Omental fat pad (tissue), 4 donors: Measurements from ENCODE around the gene UCP2. TPM values are rescaled to one million over a fixed set of nuclear protein-coding genes. Genes with fewer than 3 reads are reported as not detected.

Source experiments
- ATAC-seq: fragments of 150-250 bp; one replicate; pipeline ENCODE4 v1.9.1; 2016; ENCODE audit warnings: mild to moderate bottlenecking, moderate library complexity; ENCODE audit not compliant: low FRiP score
- DNase-seq: peaks from one replicate; pipeline ENCODE4 v3.0.0-alpha.2; 2019; ENCODE audit warnings: low spot score
- total RNA-seq, 4 donors: library from RNA; depleted of rRNA; stranded (reverse); fragments of >200 nt; gene quantifications; one replicate each; pipeline ENCODE4 v1.1.0, GENCODE V29; 2016
- TF ChIP-seq, protein P1 (sequence below), 3 donors: fragments of 450-650 bp; IDR thresholded peaks; one replicate each; pipeline ENCODE4 v1.5.1; 2016 to 2017; ENCODE audit warnings: antibody characterized with exemption in 3 of 3, mild to moderate bottlenecking in 3 of 3, moderate library complexity in 2 of 3

Gene UCP2
- total RNA-seq, 4 donors from 2014 or later: 58.9 to 163 (median 131) TPM

DNA sequence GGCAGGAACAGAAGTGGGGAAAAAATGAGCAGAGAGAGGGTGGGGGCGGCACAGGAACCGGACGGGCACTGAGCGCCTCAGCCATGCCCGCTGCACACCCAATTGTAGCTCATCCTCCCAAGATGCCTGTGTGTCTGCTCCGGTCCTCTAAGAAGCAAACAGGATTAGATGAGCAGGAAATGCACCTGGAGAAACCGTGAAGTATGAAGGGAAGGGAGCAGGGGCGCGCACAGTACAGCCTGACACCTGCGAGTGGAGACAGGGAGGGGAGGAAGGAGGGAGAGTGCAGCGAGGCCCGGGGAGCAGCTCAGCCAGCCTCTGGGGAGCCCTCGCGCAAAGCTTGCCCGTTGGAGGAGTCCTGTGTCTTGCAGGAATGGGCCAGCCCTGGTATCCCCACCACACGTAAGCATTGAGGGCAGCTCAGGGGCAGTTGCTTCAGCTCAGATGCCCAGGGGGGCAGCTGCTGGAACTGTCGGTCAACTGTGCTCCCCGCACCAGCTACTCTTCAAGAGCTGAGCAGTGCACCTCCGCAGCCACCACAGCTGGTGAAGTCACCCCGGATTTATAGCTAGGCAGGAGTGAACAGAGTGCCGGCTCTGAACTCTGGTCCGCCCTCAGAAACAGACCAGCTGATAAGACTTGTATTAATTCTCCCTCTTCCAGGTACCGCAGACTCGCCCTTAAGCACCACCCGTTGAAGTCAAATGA, 24.8 kb downstream of the UCP2 start:
- no peak for DNase-seq
- TF ChIP-seq, protein P1, sequence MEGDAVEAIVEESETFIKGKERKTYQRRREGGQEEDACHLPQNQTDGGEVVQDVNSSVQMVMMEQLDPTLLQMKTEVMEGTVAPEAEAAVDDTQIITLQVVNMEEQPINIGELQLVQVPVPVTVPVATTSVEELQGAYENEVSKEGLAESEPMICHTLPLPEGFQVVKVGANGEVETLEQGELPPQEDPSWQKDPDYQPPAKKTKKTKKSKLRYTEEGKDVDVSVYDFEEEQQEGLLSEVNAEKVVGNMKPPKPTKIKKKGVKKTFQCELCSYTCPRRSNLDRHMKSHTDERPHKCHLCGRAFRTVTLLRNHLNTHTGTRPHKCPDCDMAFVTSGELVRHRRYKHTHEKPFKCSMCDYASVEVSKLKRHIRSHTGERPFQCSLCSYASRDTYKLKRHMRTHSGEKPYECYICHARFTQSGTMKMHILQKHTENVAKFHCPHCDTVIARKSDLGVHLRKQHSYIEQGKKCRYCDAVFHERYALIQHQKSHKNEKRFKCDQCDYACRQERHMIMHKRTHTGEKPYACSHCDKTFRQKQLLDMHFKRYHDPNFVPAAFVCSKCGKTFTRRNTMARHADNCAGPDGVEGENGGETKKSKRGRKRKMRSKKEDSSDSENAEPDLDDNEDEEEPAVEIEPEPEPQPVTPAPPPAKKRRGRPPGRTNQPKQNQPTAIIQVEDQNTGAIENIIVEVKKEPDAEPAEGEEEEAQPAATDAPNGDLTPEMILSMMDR (IDR thresholded peaks at IDR 0.05): no peak
- no peak for ATAC-seq

GRCh38 chr11:73956876-73957653, 25.6 kb downstream of the UCP2 start:
- no peak for DNase-seq
- ATAC-seq: no peak
- TF ChIP-seq, protein P1 (IDR thresholded peaks at IDR 0.05): no peak

- no peak for DNase-seq
- ATAC-seq: no peak
- TF ChIP-seq, protein P1 (IDR thresholded peaks at IDR 0.05): no peak
These were observed 30.8 kb downstream of the UCP2 start for GRCh38 chr11:73951797-73952196.

DNA sequence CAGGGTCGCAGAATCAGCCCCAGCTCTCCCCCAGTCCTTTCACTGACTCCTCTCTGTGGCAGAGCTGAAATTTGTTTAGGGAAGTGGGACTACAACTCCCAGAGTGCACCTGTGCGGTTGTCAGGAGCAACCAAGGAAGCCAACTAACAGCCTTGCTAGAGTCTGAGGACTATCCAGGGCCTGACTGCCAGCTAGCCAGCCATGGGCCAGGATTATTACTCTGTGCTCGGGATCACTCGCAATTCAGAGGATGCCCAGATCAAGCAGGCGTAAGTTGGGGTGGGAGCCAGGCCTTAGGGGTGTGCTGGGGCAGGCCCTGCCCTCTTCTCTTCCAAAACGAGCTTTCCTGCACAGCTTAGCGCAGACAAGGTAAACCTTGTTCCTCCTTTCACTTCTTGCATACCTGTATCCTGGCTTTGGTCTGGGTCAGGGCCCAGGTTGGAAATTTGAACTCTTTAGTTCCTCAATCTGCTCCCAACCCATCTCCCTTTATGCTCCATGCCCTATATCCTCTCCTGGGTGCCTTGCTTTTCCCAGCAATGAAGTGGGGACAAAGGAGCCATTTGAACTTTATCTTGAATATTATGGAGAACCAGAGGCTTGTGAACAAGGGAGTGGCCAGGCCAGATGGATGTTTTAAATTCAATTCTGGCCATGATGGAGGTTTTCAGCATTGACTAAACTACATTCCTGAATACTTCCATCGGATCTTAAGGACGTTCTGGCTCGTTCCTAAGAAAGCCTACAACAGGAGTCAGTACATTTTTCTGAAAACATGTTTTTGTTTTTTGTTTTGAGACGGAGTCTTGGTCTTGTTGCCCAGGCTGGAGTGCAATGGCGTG, 31.6 kb downstream of the UCP2 start, which contains the start of gene DNAJB13:
Gene DNAJB13, plus strand, starts transcription at position 158 of the 842 bp plus-strand sequence. Its CDS starts 44 bp downstream, at position 202.
- ATAC-seq: no peak
- DNase-seq: no peak
- TF ChIP-seq, protein P1 (IDR thresholded peaks at IDR 0.05): no peak

DNA sequence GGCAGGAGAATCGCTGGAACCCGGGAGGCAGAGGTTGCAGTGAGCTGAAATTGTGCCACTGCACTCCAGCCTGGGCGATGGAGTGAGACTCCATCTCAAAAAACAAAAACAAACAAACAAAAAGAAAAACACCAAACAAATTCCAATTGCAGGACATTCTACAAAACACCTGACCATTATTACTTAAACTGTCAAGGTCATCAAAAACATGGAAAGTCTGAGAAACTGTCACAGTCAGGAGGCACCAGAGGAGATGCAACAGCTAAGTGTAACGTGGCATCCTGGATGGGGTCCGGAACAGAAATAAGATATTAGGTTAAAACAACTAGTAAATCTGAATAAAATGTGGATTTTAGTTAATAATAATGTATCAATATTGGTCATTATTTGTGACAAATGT, 32.7 kb downstream of the UCP2 start:
- no peak for DNase-seq
- ATAC-seq: no peak
- TF ChIP-seq, protein P1 (IDR thresholded peaks at IDR 0.05): no peak

- no peak for ATAC-seq
These were observed 33.4 kb downstream of the UCP2 start for GRCh38 chr11:73949246-73949645.

More at GRCh38 chr11:73949246-73949645, 33.4 kb downstream of the UCP2 start:
- TF ChIP-seq, protein P1 (IDR thresholded peaks at IDR 0.05): no peak
- DNase-seq: no peak
